ENCODE data around the gene GANC. TPM values are rescaled to one million over a fixed set of nuclear protein-coding genes. Genes with fewer than 3 reads are reported as not detected.

GANC gene
- total and polyA plus RNA-seq, 9 of the 15 experiments (the other 6 are each of a cell fraction or from before 2014, with no cell fraction given): 10.9 to 19.0 (median 14.5) TPM

Other genes with a start within 250 kb of the GANC start
- gene PLA2G4D, start 178.6 kb upstream of the GANC start, total RNA-seq (2014; rRNA removed): not detected in 2 replicates
- not detected in 2 replicates for gene PLA2G4D, start 178.6 kb upstream of the GANC start, total RNA-seq (2014; rRNA removed; fragmentation: Illumina TruSeq; extraction: Trizol)
- gene PLA2G4D, start 178.6 kb upstream of the GANC start, total RNA-seq (2015; rRNA removed; fragmentation: Illumina TruSeq; extraction: Trizol): not detected in 2 replicates
- 0.04 TPM in 1 of 2 replicates, not detected in the other for gene PLA2G4D, start 178.6 kb upstream of the GANC start, total RNA-seq (2021)
- gene PLA2G4D, start 178.6 kb upstream of the GANC start, polyA plus RNA-seq (2011; rRNA removed): 0.04 TPM in 1 of 2 replicates, not detected in the other
- gene PLA2G4D, start 178.6 kb upstream of the GANC start, polyA plus RNA-seq (2014; fragmentation: Illumina TruSeq; extraction: Trizol): not detected in 2 replicates
- not detected for gene PLA2G4D, start 178.6 kb upstream of the GANC start, polyA plus RNA-seq (2014; fragmentation: Nextera tagmentation; extraction: Ambion mirVana)
- not detected in 2 replicates for gene PLA2G4D, start 178.6 kb upstream of the GANC start, polyA plus RNA-seq (2014; rRNA removed)
- gene PLA2G4F, start 116.6 kb upstream of the GANC start, total RNA-seq (2014; rRNA removed): not detected in 2 replicates
- not detected in 2 replicates for gene PLA2G4F, start 116.6 kb upstream of the GANC start, total RNA-seq (2014; rRNA removed; fragmentation: Illumina TruSeq; extraction: Trizol)
- not detected in 2 replicates for gene PLA2G4F, start 116.6 kb upstream of the GANC start, total RNA-seq (2015; rRNA removed; fragmentation: Illumina TruSeq; extraction: Trizol)
- gene PLA2G4F, start 116.6 kb upstream of the GANC start, total RNA-seq (2021): 0.02 TPM in 1 of 2 replicates, not detected in the other
- gene PLA2G4F, start 116.6 kb upstream of the GANC start, polyA plus RNA-seq (2011; rRNA removed): not detected in 2 replicates
- gene PLA2G4F, start 116.6 kb upstream of the GANC start, polyA plus RNA-seq (2014; fragmentation: Illumina TruSeq; extraction: Trizol): not detected in 2 replicates
- not detected for gene PLA2G4F, start 116.6 kb upstream of the GANC start, polyA plus RNA-seq (2014; fragmentation: Nextera tagmentation; extraction: Ambion mirVana)
- gene PLA2G4F, start 116.6 kb upstream of the GANC start, polyA plus RNA-seq (2014; rRNA removed): not detected in 2 replicates
- 16.8 and 17.1 TPM in 2 replicates for gene VPS39, start 64.9 kb upstream of the GANC start, total RNA-seq (2014; rRNA removed)
- 20.0 and 21.5 TPM in 2 replicates for gene VPS39, start 64.9 kb upstream of the GANC start, total RNA-seq (2014; rRNA removed; fragmentation: Illumina TruSeq; extraction: Trizol)
- gene VPS39, start 64.9 kb upstream of the GANC start, total RNA-seq (2015; rRNA removed; fragmentation: Illumina TruSeq; extraction: Trizol): 21.6 and 23.1 TPM in 2 replicates
- 31.9 and 37.3 TPM in 2 replicates for gene VPS39, start 64.9 kb upstream of the GANC start, total RNA-seq (2021)
- gene VPS39, start 64.9 kb upstream of the GANC start, polyA plus RNA-seq (2011; rRNA removed): 34.4 and 37.5 TPM in 2 replicates
- gene VPS39, start 64.9 kb upstream of the GANC start, polyA plus RNA-seq (2014; fragmentation: Illumina TruSeq; extraction: Trizol): 27.8 and 28.7 TPM in 2 replicates
- gene VPS39, start 64.9 kb upstream of the GANC start, polyA plus RNA-seq (2014; fragmentation: Nextera tagmentation; extraction: Ambion mirVana): 1 to 10 TPM; 3.2 to 8.0 TPM
- gene VPS39, start 64.9 kb upstream of the GANC start, polyA plus RNA-seq (2014; rRNA removed): 21.8 and 28.2 TPM in 2 replicates
- gene TMEM87A, start 232 bp downstream of the GANC start, total RNA-seq (2014; rRNA removed): 19.1 and 23.7 TPM in 2 replicates
- 32.9 and 34.6 TPM in 2 replicates for gene TMEM87A, start 232 bp downstream of the GANC start, total RNA-seq (2014; rRNA removed; fragmentation: Illumina TruSeq; extraction: Trizol)
- 30.0 and 36.2 TPM in 2 replicates for gene TMEM87A, start 232 bp downstream of the GANC start, total RNA-seq (2015; rRNA removed; fragmentation: Illumina TruSeq; extraction: Trizol)
- gene TMEM87A, start 232 bp downstream of the GANC start, total RNA-seq (2021): 21.5 and 27.7 TPM in 2 replicates
- 15.3 and 22.3 TPM in 2 replicates for gene TMEM87A, start 232 bp downstream of the GANC start, polyA plus RNA-seq (2011; rRNA removed)
- gene TMEM87A, start 232 bp downstream of the GANC start, polyA plus RNA-seq (2014; fragmentation: Illumina TruSeq; extraction: Trizol): 26.3 and 29.6 TPM in 2 replicates
- gene TMEM87A, start 232 bp downstream of the GANC start, polyA plus RNA-seq (2014; fragmentation: Nextera tagmentation; extraction: Ambion mirVana): 10 to 100 TPM; 38.3 to 43.3 TPM
- gene TMEM87A, start 232 bp downstream of the GANC start, polyA plus RNA-seq (2014; rRNA removed): 16.6 and 16.7 TPM in 2 replicates
- 0.18 TPM in 1 of 2 replicates, not detected in the other for gene CAPN3, start 86.3 kb downstream of the GANC start, total RNA-seq (2014; rRNA removed)
- gene CAPN3, start 86.3 kb downstream of the GANC start, total RNA-seq (2014; rRNA removed; fragmentation: Illumina TruSeq; extraction: Trizol): 0.35 TPM in 1 of 2 replicates, not detected in the other
- gene CAPN3, start 86.3 kb downstream of the GANC start, total RNA-seq (2015; rRNA removed; fragmentation: Illumina TruSeq; extraction: Trizol): 0.25 and 0.41 TPM in 2 replicates
- 0.33 TPM in 1 of 2 replicates, not detected in the other for gene CAPN3, start 86.3 kb downstream of the GANC start, total RNA-seq (2021)
- 0.07 and 0.39 TPM in 2 replicates for gene CAPN3, start 86.3 kb downstream of the GANC start, polyA plus RNA-seq (2011; rRNA removed)
- 0.22 and 0.34 TPM in 2 replicates for gene CAPN3, start 86.3 kb downstream of the GANC start, polyA plus RNA-seq (2014; fragmentation: Illumina TruSeq; extraction: Trizol)
- under 1 TPM in 1 of 2 experiments, not detected in 1; 0.20 TPM for gene CAPN3, start 86.3 kb downstream of the GANC start, polyA plus RNA-seq (2014; fragmentation: Nextera tagmentation; extraction: Ambion mirVana)
- gene CAPN3, start 86.3 kb downstream of the GANC start, polyA plus RNA-seq (2014; rRNA removed): 0.03 and 0.04 TPM in 2 replicates
- gene ZNF106, start 217.9 kb downstream of the GANC start, total RNA-seq (2014; rRNA removed): 26.2 and 29.3 TPM in 2 replicates
- 55.3 and 60.3 TPM in 2 replicates for gene ZNF106, start 217.9 kb downstream of the GANC start, total RNA-seq (2014; rRNA removed; fragmentation: Illumina TruSeq; extraction: Trizol)
- 40.5 and 46.0 TPM in 2 replicates for gene ZNF106, start 217.9 kb downstream of the GANC start, total RNA-seq (2015; rRNA removed; fragmentation: Illumina TruSeq; extraction: Trizol)
- 43.3 and 43.8 TPM in 2 replicates for gene ZNF106, start 217.9 kb downstream of the GANC start, total RNA-seq (2021)
- 28.2 and 33.7 TPM in 2 replicates for gene ZNF106, start 217.9 kb downstream of the GANC start, polyA plus RNA-seq (2011; rRNA removed)
- 35.8 and 42.9 TPM in 2 replicates for gene ZNF106, start 217.9 kb downstream of the GANC start, polyA plus RNA-seq (2014; fragmentation: Illumina TruSeq; extraction: Trizol)
- gene ZNF106, start 217.9 kb downstream of the GANC start, polyA plus RNA-seq (2014; fragmentation: Nextera tagmentation; extraction: Ambion mirVana): 10 to 100 TPM; 15.6 to 17.4 TPM
- 14.4 and 16.4 TPM in 2 replicates for gene ZNF106, start 217.9 kb downstream of the GANC start, polyA plus RNA-seq (2014; rRNA removed)
- 71.6 and 79.2 TPM in 2 replicates for gene SNAP23, start 222.4 kb downstream of the GANC start, total RNA-seq (2014; rRNA removed)
- gene SNAP23, start 222.4 kb downstream of the GANC start, total RNA-seq (2014; rRNA removed; fragmentation: Illumina TruSeq; extraction: Trizol): 123 and 151 TPM in 2 replicates
- gene SNAP23, start 222.4 kb downstream of the GANC start, total RNA-seq (2015; rRNA removed; fragmentation: Illumina TruSeq; extraction: Trizol): 139 and 146 TPM in 2 replicates
- gene SNAP23, start 222.4 kb downstream of the GANC start, total RNA-seq (2021): 74.5 and 78.9 TPM in 2 replicates
- 86.1 and 130 TPM in 2 replicates for gene SNAP23, start 222.4 kb downstream of the GANC start, polyA plus RNA-seq (2011; rRNA removed)
- gene SNAP23, start 222.4 kb downstream of the GANC start, polyA plus RNA-seq (2014; fragmentation: Illumina TruSeq; extraction: Trizol): 168 and 223 TPM in 2 replicates
- 100 to 1,000 TPM in 1 of 2 experiments, 10 to 100 TPM in 1; 84.1 to 117 TPM for gene SNAP23, start 222.4 kb downstream of the GANC start, polyA plus RNA-seq (2014; fragmentation: Nextera tagmentation; extraction: Ambion mirVana)
- 105 and 120 TPM in 2 replicates for gene SNAP23, start 222.4 kb downstream of the GANC start, polyA plus RNA-seq (2014; rRNA removed)